GM11168 (cell line): ENCODE data around the gene LARGE1.

ENCODE experiments used
- in situ Hi-C: fragments of 300-500 bp; cut with MboI; formaldehyde crosslinking; loops from one replicate; pipeline ENCODE4 v1.12.0; 2022; ENCODE audit warnings: low sequenced_read_pairs; ENCODE audit not compliant: unreplicated experiment

The LARGE1 gene

DNA sequence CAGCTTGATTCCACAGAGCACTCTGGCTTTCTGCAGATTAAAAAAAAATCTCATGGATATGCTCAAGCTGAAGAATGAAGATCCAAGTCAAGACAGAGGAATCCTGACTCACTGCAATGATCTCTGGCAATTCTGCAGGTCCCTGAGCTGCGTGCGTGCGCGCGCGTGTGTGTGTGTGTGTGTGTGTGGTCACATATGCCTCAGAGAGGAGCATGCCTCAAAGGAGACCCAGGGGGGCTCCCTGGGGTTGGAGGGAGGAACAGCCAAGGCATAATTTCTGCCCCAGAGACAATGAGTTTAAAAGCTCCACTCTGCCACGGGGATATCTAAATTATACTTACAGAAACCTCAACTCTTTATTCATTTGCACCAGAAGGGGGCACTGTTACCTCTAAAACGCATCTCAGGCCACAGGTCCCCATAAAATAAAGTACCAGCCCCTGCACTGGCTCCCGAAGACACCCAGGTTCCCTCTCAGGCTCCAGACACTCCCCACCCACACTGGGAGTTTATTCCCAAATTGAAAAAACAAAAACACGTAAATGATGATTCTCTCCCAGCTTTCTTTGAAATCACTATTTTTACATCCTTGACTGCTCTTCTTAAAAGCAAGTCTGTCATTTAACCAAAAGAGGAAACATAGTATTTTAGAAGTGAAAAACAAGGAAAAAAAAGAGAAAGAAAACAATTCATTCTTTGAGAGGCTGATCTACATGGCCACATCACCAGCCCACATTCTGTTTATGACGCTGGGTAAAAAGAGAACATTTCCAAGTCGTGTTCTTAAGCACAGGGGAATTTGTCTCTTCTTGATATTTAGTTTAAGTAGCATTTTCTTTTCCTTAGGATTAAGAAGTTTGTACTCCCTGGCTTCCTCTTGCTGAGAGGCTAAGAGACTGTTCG, 401.0 kb downstream of the LARGE1 start:
- in situ Hi-C loops: loop anchor here (10.0 to 25.0 kb wide), 2 partner anchors 55 to 207 kb away; no protein-coding TSS in a partner anchor

DNA sequence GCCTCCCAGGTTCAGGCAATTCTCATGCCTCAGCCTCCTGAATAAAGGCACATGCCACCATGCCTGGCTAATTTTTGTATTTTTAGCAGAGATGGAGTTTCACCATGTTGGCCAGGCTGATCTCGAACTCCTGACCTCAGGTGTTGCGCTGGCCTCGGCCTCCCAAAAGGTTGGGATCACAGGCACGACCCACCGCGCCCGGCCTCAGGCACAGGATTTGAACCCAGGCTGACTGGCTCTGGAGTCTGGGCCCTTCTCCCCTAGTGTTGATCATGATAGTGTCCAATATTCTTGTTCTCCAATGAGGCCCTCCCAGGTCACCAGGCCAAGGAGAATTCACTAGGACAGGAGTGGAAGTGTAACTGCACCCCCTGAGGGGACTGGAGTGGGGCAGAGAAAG, 401.9 kb downstream of the LARGE1 start:
- in situ Hi-C loops: loop anchor here (10.0 to 25.0 kb wide), 2 partner anchors 56 to 206 kb away; no protein-coding TSS in a partner anchor

GRCh38 chr22:33515795-33516194, 404.5 kb downstream of the LARGE1 start:
- in situ Hi-C loops: loop anchor here (10.0 to 25.0 kb wide), 2 partner anchors 59 to 203 kb away; no protein-coding TSS in a partner anchor

DNA sequence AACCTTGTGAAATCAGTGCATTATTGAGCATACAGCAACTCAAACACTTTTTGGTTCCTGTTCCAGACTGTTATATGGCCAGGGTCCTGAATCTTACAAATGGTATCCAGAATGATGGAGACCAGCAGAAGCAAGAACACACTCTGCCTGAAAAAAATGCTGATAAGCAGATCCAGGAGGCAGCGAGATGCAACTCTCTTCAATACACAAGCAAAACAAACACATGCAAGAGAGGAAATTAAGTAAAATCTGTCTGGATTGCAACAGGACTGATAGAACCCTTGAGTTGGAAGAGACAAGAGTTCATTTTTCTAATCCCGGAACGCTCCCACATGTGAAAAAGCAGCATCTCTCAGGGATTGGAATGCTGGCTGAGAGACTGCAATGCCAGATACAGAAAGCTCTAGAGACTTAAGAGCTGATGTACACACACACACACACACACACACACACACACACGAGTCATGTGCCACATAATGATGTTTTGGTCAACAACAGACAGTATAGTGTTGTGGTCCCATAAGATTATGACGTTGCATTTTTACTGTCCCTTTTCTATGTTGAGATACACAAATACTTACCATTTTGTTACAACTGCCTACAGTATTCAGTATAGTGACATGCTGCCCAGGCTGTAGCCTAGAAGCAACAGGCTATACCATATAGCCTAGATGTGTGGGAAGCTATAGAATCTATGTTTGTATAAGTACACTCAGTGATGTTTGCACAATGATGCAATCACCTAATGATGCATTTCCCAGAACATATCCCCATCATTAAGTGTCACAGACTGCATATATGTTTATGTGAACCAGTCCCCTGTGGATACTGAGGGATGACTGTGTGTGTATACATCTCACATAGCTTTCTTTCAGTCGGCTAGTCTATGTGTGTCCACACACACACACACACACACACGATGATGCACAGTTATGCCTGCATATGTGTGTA, 406.6 kb downstream of the LARGE1 start:
- in situ Hi-C loops: loop anchor here (10.0 to 25.0 kb wide), 2 partner anchors 61 to 201 kb away; no protein-coding TSS in a partner anchor

DNA sequence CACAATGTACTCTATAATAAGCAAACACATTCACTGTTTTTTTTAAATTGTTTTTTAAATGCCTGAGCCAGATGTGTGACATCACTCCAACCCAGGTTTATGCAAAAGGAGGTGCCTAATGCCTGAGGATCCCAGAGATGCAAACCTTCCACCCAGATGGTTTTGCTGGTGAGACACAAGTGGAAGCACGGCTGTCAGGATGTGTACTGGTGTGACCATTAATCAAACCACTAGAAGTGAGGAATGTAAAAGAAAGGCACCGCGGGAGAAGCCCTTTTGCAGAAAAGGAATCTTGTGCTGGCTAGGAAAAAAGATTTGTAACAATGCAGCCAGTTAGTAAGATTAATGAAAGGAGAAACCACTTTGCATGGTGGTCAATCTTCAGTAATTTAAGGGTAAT, 407.4 kb downstream of the LARGE1 start:
- in situ Hi-C loops: loop anchor here (10.0 to 25.0 kb wide), 2 partner anchors 62 to 201 kb away; no protein-coding TSS in a partner anchor

DNA sequence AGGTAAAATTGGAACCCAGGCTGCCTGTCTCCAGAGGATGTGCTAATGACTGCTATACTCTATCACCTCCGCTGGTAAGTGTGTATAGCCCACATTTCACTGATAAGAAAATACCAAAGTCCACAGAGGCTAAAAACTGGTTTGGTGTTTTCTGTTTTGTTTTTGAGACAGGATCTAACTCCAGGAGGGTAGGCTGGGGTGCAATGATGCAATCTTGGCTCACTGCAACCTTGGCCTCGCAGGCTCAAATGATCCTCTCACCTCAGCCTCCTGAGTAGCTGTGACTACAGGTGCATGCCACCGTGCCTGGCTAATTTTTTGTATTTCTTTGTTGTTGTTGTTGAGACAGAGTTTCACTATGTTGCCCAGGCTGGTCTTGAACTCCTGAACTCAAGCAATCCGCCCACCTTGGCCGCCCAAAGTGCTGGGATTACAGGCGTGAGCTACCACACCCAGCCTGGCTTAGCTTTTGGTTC, 409.8 kb downstream of the LARGE1 start:
- in situ Hi-C loops: loop anchor here (10.0 to 25.0 kb wide), 2 partner anchors 64 to 198 kb away; no protein-coding TSS in a partner anchor

GRCh38 chr22:33504941-33505625, 415.2 kb downstream of the LARGE1 start:
- in situ Hi-C loops: loop anchor here (25.0 kb wide), 1 partner anchor 193 kb away; no protein-coding TSS in a partner anchor

DNA sequence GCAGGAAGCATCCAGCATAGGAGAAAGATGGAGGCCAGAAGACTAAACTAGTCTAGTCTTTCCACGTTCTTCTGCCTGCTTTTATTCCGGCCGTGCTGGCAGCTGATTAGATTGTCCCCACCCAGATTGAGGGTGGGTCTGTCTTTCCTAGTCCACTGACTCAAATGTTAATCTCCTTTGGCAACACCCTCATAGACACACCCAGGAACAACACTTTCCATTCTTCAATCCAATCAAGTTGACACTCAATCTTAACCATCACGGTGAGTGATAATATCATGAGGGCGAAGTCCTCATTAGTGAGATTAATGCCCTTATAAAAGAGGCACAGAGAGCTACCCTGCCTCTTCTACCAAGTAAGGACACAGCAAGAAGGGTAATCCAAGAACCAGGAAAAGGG, 424.2 kb downstream of the LARGE1 start:
- in situ Hi-C loops: no loop called here

GRCh38 chr22:33493476-33494205, 426.6 kb downstream of the LARGE1 start:
- in situ Hi-C loops: no loop called here

- in situ Hi-C loops: no loop called here
These were observed 428.0 kb downstream of the LARGE1 start for GRCh38 chr22:33492210-33492651.

DNA sequence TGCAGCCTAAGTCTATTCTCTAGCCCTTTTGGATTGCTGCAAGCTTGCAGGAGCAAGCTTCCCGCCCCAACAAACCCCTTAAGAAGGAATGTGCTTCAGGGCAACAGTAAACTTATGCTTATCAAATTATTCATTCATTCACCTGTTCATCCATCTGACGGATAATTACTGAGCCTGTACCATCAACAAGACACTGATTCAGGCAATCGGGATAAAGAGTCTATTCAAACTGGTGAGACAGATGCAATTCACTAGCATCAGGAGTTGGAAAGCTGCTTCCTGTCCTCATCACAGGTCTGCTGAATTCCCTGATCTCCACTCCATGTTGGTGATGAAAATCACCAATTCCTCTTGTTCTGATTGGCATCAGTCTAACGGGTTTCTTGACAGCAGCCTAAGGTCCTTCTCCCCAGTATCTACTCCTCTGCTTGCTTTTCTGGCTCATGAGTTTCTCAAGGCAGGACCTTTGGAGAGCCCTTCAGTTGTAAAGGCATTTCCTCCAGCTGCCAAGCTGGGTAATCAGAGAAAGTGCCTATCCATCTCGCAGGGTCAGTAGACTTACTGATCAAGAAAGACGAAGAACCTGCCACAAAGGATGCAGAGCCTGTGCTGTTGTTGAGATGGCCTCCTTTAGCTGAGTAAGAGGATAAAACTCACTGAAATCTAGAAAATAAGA, 433.1 kb downstream of the LARGE1 start:
- in situ Hi-C loops: no loop called here

DNA sequence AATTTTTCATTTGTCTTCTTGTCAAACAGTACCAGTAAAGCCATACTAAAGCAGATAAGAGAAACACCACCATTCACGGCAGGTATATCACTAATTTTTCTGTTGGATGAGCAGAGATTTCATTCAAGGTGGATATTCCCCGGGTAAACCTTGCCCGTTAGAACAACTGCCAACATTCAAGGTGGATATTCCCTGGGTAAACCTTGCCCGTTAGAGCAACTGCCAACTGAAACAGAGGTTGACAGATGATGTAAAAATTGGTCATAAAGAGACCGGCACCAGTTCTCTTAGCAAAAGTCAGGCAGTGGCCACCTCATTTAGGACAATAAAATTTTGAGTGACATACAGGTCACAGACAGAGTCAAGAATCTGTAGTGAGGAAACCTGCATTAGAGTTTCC, 438.7 kb downstream of the LARGE1 start:
- in situ Hi-C loops: no loop called here

DNA sequence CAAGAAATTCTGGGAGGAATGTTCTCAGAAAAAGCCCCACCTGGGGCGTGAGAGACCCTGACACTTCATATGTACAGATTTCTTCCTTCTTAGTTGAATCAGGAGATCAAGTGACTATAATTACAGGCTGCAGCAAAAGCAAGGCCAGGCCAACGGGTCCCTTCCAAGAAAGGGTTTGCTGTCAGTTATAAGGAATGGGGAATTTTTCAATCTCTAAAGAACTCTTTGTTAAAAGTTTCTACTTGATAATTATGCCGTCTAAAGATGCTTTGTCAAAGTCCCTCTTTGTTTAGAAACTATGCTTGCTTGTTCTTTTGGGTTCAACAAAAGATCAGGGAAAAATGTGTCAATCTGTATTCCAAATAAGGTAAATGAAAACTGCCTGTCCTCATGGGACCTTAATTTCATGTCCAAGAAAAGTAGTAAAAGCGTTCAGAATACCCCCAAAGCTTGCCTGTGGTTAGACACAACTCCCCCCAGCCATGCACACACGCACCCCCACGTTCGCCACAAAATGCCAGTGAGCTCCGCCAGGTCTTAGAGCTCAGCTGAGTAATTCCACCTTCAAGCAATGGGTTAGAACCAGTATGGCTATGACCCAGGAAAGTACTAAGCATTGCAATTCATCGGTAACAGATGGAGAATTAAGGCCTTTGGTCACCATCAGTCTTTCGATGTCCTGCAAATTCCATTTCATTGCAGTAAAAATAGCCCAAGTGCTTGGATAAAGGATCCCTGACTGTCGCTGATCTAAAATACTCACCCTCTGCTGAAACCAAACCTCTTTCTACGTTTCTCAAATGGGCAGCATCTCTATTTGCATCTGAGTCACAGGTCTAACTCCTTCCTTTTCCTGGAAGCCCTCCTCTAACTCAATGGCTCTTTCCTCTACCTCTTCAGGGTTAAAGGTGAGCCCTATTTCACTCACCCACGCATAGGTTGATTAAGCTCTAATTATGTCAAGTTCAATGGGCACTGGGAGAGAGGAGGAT, 442.9 kb downstream of the LARGE1 start:
- in situ Hi-C loops: no loop called here

- in situ Hi-C loops: no loop called here
These were observed 443.6 kb downstream of the LARGE1 start for GRCh38 chr22:33476716-33477115.

- in situ Hi-C loops: no loop called here
These were observed 444.1 kb downstream of the LARGE1 start for GRCh38 chr22:33476206-33476605.

DNA sequence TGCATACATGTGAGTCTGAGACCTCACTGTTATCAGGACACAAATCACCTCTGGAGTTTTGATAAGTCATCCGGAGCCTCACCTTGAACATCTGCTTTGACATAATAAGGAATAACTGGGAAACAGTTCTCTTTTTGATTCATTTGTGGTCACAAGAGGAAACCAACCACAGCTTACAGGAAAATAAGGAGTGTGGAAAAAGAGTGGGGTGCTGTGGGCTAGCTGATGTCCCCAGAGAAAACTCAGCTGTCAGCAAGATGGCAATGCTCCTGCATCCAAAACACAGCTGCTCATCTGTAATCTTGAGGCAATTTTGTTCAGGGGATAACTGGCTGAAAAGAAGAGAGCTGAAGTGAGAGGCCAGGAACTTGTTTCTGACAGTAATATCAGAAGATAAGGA, 445.7 kb downstream of the LARGE1 start:
- in situ Hi-C loops: no loop called here
